Nephron (organoid): Measurements from ENCODE around the gene CCDC90B.
A peak's percentile ranks its signal among the peaks of the same experiment; 100 is the strongest.

Experiments
- H3K27ac Mint-ChIP-seq, 3 experiments: 2 replicates each; pipeline ENCODE4 v1.8.0; 2020; ENCODE audit warnings: mixed read lengths in 3 of 3, mild to moderate bottlenecking in 2 of 3, moderate library complexity in 1 of 3
- H3K27me3 Mint-ChIP-seq: 2 replicates; pipeline ENCODE4 v1.8.0; 2021; ENCODE audit warnings: low read depth, mild to moderate bottlenecking, moderate library complexity, mixed read lengths
- H3K36me3 Mint-ChIP-seq: 2 replicates; pipeline ENCODE4 v1.8.0; 2020; ENCODE audit warnings: low read depth, mixed read lengths
- H3K4me1 Mint-ChIP-seq: 2 replicates; pipeline ENCODE4 v1.8.0; 2020; ENCODE audit warnings: mixed read lengths
- H3K4me3 Mint-ChIP-seq, 3 experiments: 2 replicates each; pipeline ENCODE4 v1.8.0; 2020; ENCODE audit warnings: mild to moderate bottlenecking in 3 of 3, mixed read lengths in 3 of 3, moderate library complexity in 2 of 3
- H3K9me3 Mint-ChIP-seq: 2 replicates; pipeline ENCODE4 v1.8.0; 2020; ENCODE audit warnings: mixed read lengths
- CTCF ChIP-seq, 3 experiments: fragments of 200-600 bp; sonication (generic); IDR thresholded peaks; one replicate each; pipeline ENCODE4 v1.5.0; 2021; ENCODE audit warnings: antibody characterized with exemption in 3 of 3; ENCODE audit not compliant: unreplicated experiment in 3 of 3

CCDC90B gene

GRCh38 chr11:83255366-83255765, 30.8 kb downstream of the CCDC90B start:
- H3K9me3 Mint-ChIP-seq: no peaks in the 10 kb centered on the region
- no peaks in the 10 kb centered on the region for H3K27me3 Mint-ChIP-seq
- H3K4me3 Mint-ChIP-seq: no peak overlapping the region
- H3K4me1 Mint-ChIP-seq: no peaks in the 10 kb centered on the region
- peaks cover 17% of the 10 kb centered on the region for H3K36me3 Mint-ChIP-seq
- no peak for TF ChIP-seq CTCF (IDR thresholded peaks at IDR 0.05; ENCODE audit: unreplicated experiment in 3 of 3)
- H3K27ac Mint-ChIP-seq: no peak overlapping the region

DNA sequence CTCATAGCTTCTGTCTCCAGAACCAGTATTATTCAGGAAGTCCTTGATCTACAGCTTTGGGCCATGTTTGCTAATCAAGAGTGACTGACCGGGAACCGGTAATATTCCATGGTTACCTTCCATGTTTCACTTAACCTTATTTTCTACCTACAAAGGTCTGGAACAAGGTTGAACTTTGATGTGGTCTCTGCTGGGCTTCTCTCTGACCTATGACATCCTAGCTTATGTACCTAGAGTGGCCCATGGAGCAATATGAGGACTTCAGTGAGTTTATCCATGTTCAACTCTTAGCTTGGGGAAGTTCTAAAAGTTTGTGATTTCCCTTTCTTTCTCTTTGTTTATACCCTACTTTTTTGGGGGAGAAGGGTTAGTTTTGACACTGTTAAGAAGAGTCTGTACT, 33.2 kb downstream of the CCDC90B start:
- no peaks in the 10 kb centered on the region for H3K9me3 Mint-ChIP-seq

DNA sequence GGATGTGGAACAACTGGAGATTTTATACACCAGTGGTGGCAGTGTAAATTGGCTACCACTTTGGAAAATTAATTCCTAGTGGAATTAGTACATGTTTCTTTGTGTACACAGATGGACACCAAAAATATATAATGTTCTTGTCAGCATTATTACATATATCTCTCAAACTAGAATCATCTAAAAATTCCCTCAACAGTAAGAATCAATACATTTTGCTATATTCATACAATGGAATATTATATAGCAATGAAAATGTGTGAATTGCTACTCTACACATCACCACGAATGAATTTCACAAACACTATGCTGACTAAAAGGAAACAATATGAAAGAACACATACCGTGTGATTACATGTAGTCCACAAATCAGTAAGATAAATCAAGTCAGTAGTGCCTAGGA, 33.9 kb downstream of the CCDC90B start:
- H3K4me1 Mint-ChIP-seq: no peaks in the 10 kb centered on the region
- no peak overlapping the region for H3K4me3 Mint-ChIP-seq
- peaks cover 8% of the 10 kb centered on the region for H3K36me3 Mint-ChIP-seq
- H3K27me3 Mint-ChIP-seq: no peaks in the 10 kb centered on the region
- no peak for TF ChIP-seq CTCF (IDR thresholded peaks at IDR 0.05; ENCODE audit: unreplicated experiment in 3 of 3)
- no peaks in the 10 kb centered on the region for H3K9me3 Mint-ChIP-seq
- no peak overlapping the region for H3K27ac Mint-ChIP-seq

More for the DNA sequence above, 33.2 kb downstream of the CCDC90B start:
- Mint-ChIP-seq H3K36me3 (peaks cover 13% of the 10 kb centered on the region), H3K4me1 (no peaks in the 10 kb centered on the region), H3K27ac (no peak overlapping the region), H3K4me3 (no peak overlapping the region), H3K27me3 (no peaks in the 10 kb centered on the region)
- no peak for TF ChIP-seq CTCF (IDR thresholded peaks at IDR 0.05; ENCODE audit: unreplicated experiment in 3 of 3)

DNA sequence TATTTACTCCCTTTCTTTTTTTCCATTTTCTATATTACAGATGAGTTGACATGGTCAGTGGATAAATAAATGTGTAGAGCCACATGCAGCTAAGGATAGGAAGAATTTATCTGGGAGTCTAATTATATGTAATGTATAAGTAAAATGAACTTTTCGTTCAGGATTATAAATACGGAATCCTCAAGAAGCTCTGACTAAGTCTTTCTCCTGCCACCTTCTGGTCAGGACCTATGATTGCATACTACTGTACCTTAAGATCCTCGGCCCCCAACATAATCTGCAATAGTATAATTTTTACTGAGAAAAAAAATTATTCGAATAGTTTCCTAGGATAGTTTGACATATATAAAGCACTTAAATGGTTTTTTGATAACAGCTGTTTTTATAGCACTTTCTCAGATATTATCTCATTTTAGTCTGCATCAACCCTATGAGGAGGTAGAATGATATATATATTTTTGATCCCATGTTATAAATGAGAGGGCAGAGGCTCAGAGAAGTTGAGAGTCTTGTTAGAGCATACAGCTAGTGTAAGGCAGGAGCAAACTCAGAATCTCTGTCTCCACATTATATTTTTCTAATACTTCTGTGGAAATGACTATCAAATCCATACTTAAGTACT, 36.1 kb downstream of the CCDC90B start:
- Mint-ChIP-seq H3K9me3 (no peaks in the 10 kb centered on the region), H3K4me3 (no peak overlapping the region), H3K4me1 (no peaks in the 10 kb centered on the region), H3K27me3 (no peaks in the 10 kb centered on the region), H3K27ac (no peak overlapping the region), H3K36me3 (no peaks in the 10 kb centered on the region)
- TF ChIP-seq CTCF (IDR thresholded peaks at IDR 0.05; ENCODE audit: unreplicated experiment in 3 of 3): peak; percentile 69 to 74 (median 70)

- H3K27ac Mint-ChIP-seq: no peak overlapping the region
- no peaks in the 10 kb centered on the region for H3K4me1 Mint-ChIP-seq
Observed at GRCh38 chr11:83249445-83249844, 36.7 kb downstream of the CCDC90B start.

More at GRCh38 chr11:83249445-83249844, 36.7 kb downstream of the CCDC90B start:
- no peaks in the 10 kb centered on the region for H3K27me3 Mint-ChIP-seq
- no peak for TF ChIP-seq CTCF (IDR thresholded peaks at IDR 0.05; ENCODE audit: unreplicated experiment in 3 of 3)
- no peaks in the 10 kb centered on the region for H3K9me3 Mint-ChIP-seq
- no peaks in the 10 kb centered on the region for H3K36me3 Mint-ChIP-seq
- no peak overlapping the region for H3K4me3 Mint-ChIP-seq
